ENCODE results near the gene GLYATL1. TPM values are rescaled to one million over a fixed set of nuclear protein-coding genes. Genes with fewer than 3 reads are reported as not detected.

GLYATL1 gene
- total and polyA plus RNA-seq, 2 experiments from 2014 or later, result 6.9 to 34.1 TPM

- Histone ChIP-seq H3K4me2 (no peak overlapping the region), H3K27me3 (peaks cover 3% of the 10 kb centered on the region), H2AFZ (no peak overlapping the region), H3K4me1 (ENCODE audit: insufficient read depth) (no peaks in the 10 kb centered on the region), H3K27ac (no peak overlapping the region), H3K9me3 (ENCODE audit: low read depth) (no peaks in the 10 kb centered on the region), H3K79me2 (no peaks in the 10 kb centered on the region), H3K36me3 (replicated peaks; ENCODE audit: insufficient read depth, low read depth) (no peaks in the 10 kb centered on the region), H3K9me2 (replicated peaks; ENCODE audit: insufficient read depth) (no peaks in the 10 kb centered on the region), H4K20me1 (ENCODE audit: insufficient read depth, poor library complexity, severe bottlenecking) (no peaks in the 10 kb centered on the region), H3K4me3 (no peak overlapping the region)
- 84% methylated on average over 6 of the region's 6 CpGs for WGBS (ENCODE audit: low lambda C conversion rate, missing lambda C conversion rate)
- no peak for DNase-seq (ENCODE audit: low spot score)
- TF ChIP-seq CTCF (IDR thresholded peaks at IDR 0.05; ENCODE audit: poor library complexity) (no peak), EZH2phosphoT487 (IDR thresholded peaks at IDR 0.05; ENCODE audit: low read depth, severe bottlenecking, unreplicated experiment) (no peak), EZH2 (IDR thresholded peaks at IDR 0.05; ENCODE audit: borderline replicate concordance) (no peak)
Observed at GRCh38 chr11:58965246-58965985, 26.1 kb downstream of the GLYATL1 start.

- 43% methylated on average over 26 of the region's 26 CpGs for WGBS (ENCODE audit: low lambda C conversion rate, missing lambda C conversion rate)
- Histone ChIP-seq H4K20me1 (ENCODE audit: insufficient read depth, poor library complexity, severe bottlenecking) (no peaks in the 10 kb centered on the region), H3K27me3 (peaks cover 3% of the 10 kb centered on the region), H3K9me3 (ENCODE audit: low read depth) (no peaks in the 10 kb centered on the region), H2AFZ (peak overlapping the region; percentile 31), H3K4me3 (no peak overlapping the region), H3K79me2 (no peaks in the 10 kb centered on the region), H3K4me2 (peak overlapping the region; percentile 72), H3K9me2 (replicated peaks; ENCODE audit: insufficient read depth) (no peaks in the 10 kb centered on the region), H3K36me3 (replicated peaks; ENCODE audit: insufficient read depth, low read depth) (no peaks in the 10 kb centered on the region), H3K4me1 (ENCODE audit: insufficient read depth) (no peaks in the 10 kb centered on the region), H3K27ac (no peak overlapping the region)
- TF ChIP-seq EZH2 (IDR thresholded peaks at IDR 0.05; ENCODE audit: borderline replicate concordance), result no peak
- TF ChIP-seq CTCF (IDR thresholded peaks at IDR 0.05; ENCODE audit: poor library complexity), result no peak
- TF ChIP-seq EZH2phosphoT487 (IDR thresholded peaks at IDR 0.05; ENCODE audit: low read depth, severe bottlenecking, unreplicated experiment), result no peak
- peak; percentile 8 for DNase-seq (ENCODE audit: low spot score)
Observed at GRCh38 chr11:58968251-58968711, 29.0 kb downstream of the GLYATL1 start.

- H3K9me3 ChIP-seq (ENCODE audit: low read depth), result no peaks in the 10 kb centered on the region
- H3K9me2 ChIP-seq (replicated peaks; ENCODE audit: insufficient read depth), result no peaks in the 10 kb centered on the region
Observed at GRCh38 chr11:58977470-58977869, 38.2 kb downstream of the GLYATL1 start.

GRCh38 chr11:58979222-58979621, 39.9 kb downstream of the GLYATL1 start:
- Histone ChIP-seq H3K9me2 (replicated peaks; ENCODE audit: insufficient read depth) (no peaks in the 10 kb centered on the region), H3K79me2 (no peaks in the 10 kb centered on the region), H2AFZ (no peak overlapping the region), H3K4me2 (no peak overlapping the region), H3K4me3 (no peak overlapping the region), H3K36me3 (replicated peaks; ENCODE audit: insufficient read depth, low read depth) (no peaks in the 10 kb centered on the region), H3K4me1 (ENCODE audit: insufficient read depth) (no peaks in the 10 kb centered on the region), H3K9me3 (ENCODE audit: low read depth) (no peaks in the 10 kb centered on the region), H3K27me3 (no peaks in the 10 kb centered on the region), H3K27ac (no peak overlapping the region), H4K20me1 (ENCODE audit: insufficient read depth, poor library complexity, severe bottlenecking) (no peaks in the 10 kb centered on the region)
- no peak for TF ChIP-seq EZH2 (IDR thresholded peaks at IDR 0.05; ENCODE audit: borderline replicate concordance)
- no peak for TF ChIP-seq CTCF (IDR thresholded peaks at IDR 0.05; ENCODE audit: poor library complexity)
- TF ChIP-seq EZH2phosphoT487 (IDR thresholded peaks at IDR 0.05; ENCODE audit: low read depth, severe bottlenecking, unreplicated experiment), result no peak
- DNase-seq (ENCODE audit: low spot score), result no peak
- WGBS (ENCODE audit: low lambda C conversion rate, missing lambda C conversion rate), result 85% methylated on average over 2 of the region's 2 CpGs

More at GRCh38 chr11:58977470-58977869, 38.2 kb downstream of the GLYATL1 start:
- H3K4me1 ChIP-seq (ENCODE audit: insufficient read depth), result no peaks in the 10 kb centered on the region
- DNase-seq (ENCODE audit: low spot score), result no peak
- no peak overlapping the region for H3K4me3 ChIP-seq
- no peak overlapping the region for H3K27ac ChIP-seq
- no peaks in the 10 kb centered on the region for H3K27me3 ChIP-seq
- H4K20me1 ChIP-seq (ENCODE audit: insufficient read depth, poor library complexity, severe bottlenecking), result no peaks in the 10 kb centered on the region
- H2AFZ ChIP-seq, result no peak overlapping the region
- no peak overlapping the region for H3K4me2 ChIP-seq
- H3K79me2 ChIP-seq, result no peaks in the 10 kb centered on the region
- no peak for TF ChIP-seq EZH2 (IDR thresholded peaks at IDR 0.05; ENCODE audit: borderline replicate concordance)
- no peak for TF ChIP-seq EZH2phosphoT487 (IDR thresholded peaks at IDR 0.05; ENCODE audit: low read depth, severe bottlenecking, unreplicated experiment)
- H3K36me3 ChIP-seq (replicated peaks; ENCODE audit: insufficient read depth, low read depth), result no peaks in the 10 kb centered on the region
